ENCODE data around the gene FOXD3. TPM values are rescaled to one million over a fixed set of nuclear protein-coding genes. Genes with fewer than 3 reads are reported as not detected.

FOXD3 gene
- not detected for total RNA-seq

GRCh38 chr1:63322114-63322943, at the start of gene FOXD3:
FOXD3 (plus strand) TSS chr1:63322567; CDS start chr1:63323059, 492 bp downstream.
- no peak for TF ChIP-seq CTCF (IDR thresholded peaks at IDR 0.05; ENCODE audit: low read depth)

- TF ChIP-seq CTCF (IDR thresholded peaks at IDR 0.05; ENCODE audit: low read depth): no peak
Measured at GRCh38 chr1:63272811-63273210, 49.6 kb upstream of the FOXD3 start.

GRCh38 chr1:63274371-63274770, 48.0 kb upstream of the FOXD3 start:
- TF ChIP-seq CTCF (IDR thresholded peaks at IDR 0.05; ENCODE audit: low read depth): no peak

- no peak for TF ChIP-seq CTCF (IDR thresholded peaks at IDR 0.05; ENCODE audit: low read depth)
Measured at GRCh38 chr1:63274979-63275378, 47.4 kb upstream of the FOXD3 start.

GRCh38 chr1:63276624-63277023, 45.7 kb upstream of the FOXD3 start:
- TF ChIP-seq CTCF (IDR thresholded peaks at IDR 0.05; ENCODE audit: low read depth): no peak

GRCh38 chr1:63277195-63278192, 44.9 kb upstream of the FOXD3 start:
- TF ChIP-seq CTCF (IDR thresholded peaks at IDR 0.05; ENCODE audit: low read depth): no peak

- no peak for TF ChIP-seq CTCF (IDR thresholded peaks at IDR 0.05; ENCODE audit: low read depth)
Measured at GRCh38 chr1:63281753-63282152, 40.6 kb upstream of the FOXD3 start.

Data from subcutaneous adipose tissue (tissue), 4 donors.